Lower leg skin (tissue), 4 donors: ENCODE data around the gene IL3. TPM values are rescaled to one million over a fixed set of nuclear protein-coding genes. Genes with fewer than 3 reads are reported as not detected.

Experiments used
- DNase-seq, 2 donors: peaks; one replicate each; pipeline ENCODE4 v3.0.0-alpha.2; 2019; ENCODE audit warnings: low spot score in 2 of 2
- H3K4me3 ChIP-seq: fragments of 200-600 bp; sonication (generic); 2 replicates; pipeline ENCODE4 v1.5.1; 2017; ENCODE audit warnings: mild to moderate bottlenecking, low read depth; ENCODE audit not compliant: poor library complexity, severe bottlenecking
- CTCF ChIP-seq, 3 donors: fragments of 450-650 bp; IDR thresholded peaks; one replicate each; pipeline ENCODE4 v1.5.1; 2016; ENCODE audit warnings: antibody characterized with exemption in 3 of 3, mild to moderate bottlenecking in 3 of 3, moderate library complexity in 2 of 3
- POLR2A ChIP-seq, 2 donors: fragments of 450-650 bp; IDR thresholded peaks; one replicate each; pipeline ENCODE4 v1.6.1; 2016 to 2017; ENCODE audit warnings: antibody characterized with exemption in 2 of 2, mild to moderate bottlenecking in 1 of 2, moderate library complexity in 1 of 2
- WGBS, 2 donors: methylation state at CpG; one replicate each; pipeline ENCODE4 v1.1.5; 2018; 5-methylcytosine and 5-hydroxymethylcytosine counted together
- intact Hi-C: fragments of 100-400 bp; cut with DNase I; formaldehyde crosslinking; loops from one replicate; pipeline ENCODE4 v1.15.0; 2023; ENCODE audit warnings: low total_unique reads
- total RNA-seq, 4 donors: library from RNA; depleted of rRNA; stranded (reverse); fragments of >200 nt; gene quantifications; one replicate each; pipeline ENCODE4 v1.1.0, GENCODE V29; 2016

IL3 gene
- total RNA-seq, 4 donors from 2014 or later: not detected

GRCh38 chr5:132065951-132066701 lies 5.7 kb downstream of the IL3 start:
- no peak for DNase-seq
- WGBS, 2 donors: 91% methylated on average over 12 to 13 of the region's 13 CpGs
- TF ChIP-seq CTCF (IDR thresholded peaks at IDR 0.05) (no peak), POLR2A (IDR thresholded peaks at IDR 0.05) (no peak)
- no peak overlapping the region for H3K4me3 ChIP-seq
- intact Hi-C loops: loop anchor here (10.0 kb wide), 1 partner anchor 299 kb away; the partner anchor contains the start of gene SLC22A5

- no peak for DNase-seq
- H3K4me3 ChIP-seq: no peak overlapping the region
- 93% methylated on average over 4 of the region's 4 CpGs for WGBS, 2 donors
- intact Hi-C loops: loop anchor here (10.0 kb wide), 1 partner anchor 298 kb away; the partner anchor contains the start of gene SLC22A5
- TF ChIP-seq CTCF (IDR thresholded peaks at IDR 0.05): no peak
- TF ChIP-seq POLR2A (IDR thresholded peaks at IDR 0.05): no peak
Observed at GRCh38 chr5:132066871-132067270, 6.4 kb downstream of the IL3 start.

- intact Hi-C loops: loop anchor here (10.0 kb wide), 1 partner anchor 297 kb away; the partner anchor contains the start of gene SLC22A5
- H3K4me3 ChIP-seq: no peak overlapping the region
- WGBS, 2 donors: 87 to 91% methylated on average over 11 of the region's 11 CpGs
- TF ChIP-seq CTCF (IDR thresholded peaks at IDR 0.05) (no peak), POLR2A (IDR thresholded peaks at IDR 0.05) (no peak)
- DNase-seq: no peak
Observed at GRCh38 chr5:132067451-132067850, 7.0 kb downstream of the IL3 start.

GRCh38 chr5:132067941-132068808 lies 7.7 kb downstream of the IL3 start:
- intact Hi-C loops: loop anchor here (10.0 kb wide), 1 partner anchor 297 kb away; the partner anchor contains the start of gene SLC22A5
- WGBS, 2 donors: 86 to 87% methylated on average over 13 of the region's 13 CpGs
- no peak overlapping the region for H3K4me3 ChIP-seq
- no peak for DNase-seq
- TF ChIP-seq POLR2A (IDR thresholded peaks at IDR 0.05) (no peak), CTCF (IDR thresholded peaks at IDR 0.05) (no peak)

- intact Hi-C loops: loop anchor here (10.0 kb wide), 1 partner anchor 295 kb away; the partner anchor contains the start of gene SLC22A5
- TF ChIP-seq CTCF (IDR thresholded peaks at IDR 0.05): no peak
- TF ChIP-seq POLR2A (IDR thresholded peaks at IDR 0.05): no peak
- no peak overlapping the region for H3K4me3 ChIP-seq
- DNase-seq: no peak
- WGBS, 2 donors: 88 to 91% methylated on average over 10 of the region's 10 CpGs
Observed at GRCh38 chr5:132069561-132069960, 9.1 kb downstream of the IL3 start.
